Measurements from ENCODE around the gene C19orf33. TPM values are rescaled to one million over a fixed set of nuclear protein-coding genes. Genes with fewer than 3 reads are reported as not detected.

C19orf33 gene
- total RNA-seq, 4 donors from 2014 or later: 16.2 to 26.3 (median 17.2) TPM; not detected in 1

GRCh38 chr19:38285567-38285966 lies 18.5 kb upstream of the C19orf33 start:
- intact Hi-C loops (cut with DNase I): no loop called here
- TF ChIP-seq POLR2A (IDR thresholded peaks at IDR 0.05): no peak
- TF ChIP-seq, protein P1, sequence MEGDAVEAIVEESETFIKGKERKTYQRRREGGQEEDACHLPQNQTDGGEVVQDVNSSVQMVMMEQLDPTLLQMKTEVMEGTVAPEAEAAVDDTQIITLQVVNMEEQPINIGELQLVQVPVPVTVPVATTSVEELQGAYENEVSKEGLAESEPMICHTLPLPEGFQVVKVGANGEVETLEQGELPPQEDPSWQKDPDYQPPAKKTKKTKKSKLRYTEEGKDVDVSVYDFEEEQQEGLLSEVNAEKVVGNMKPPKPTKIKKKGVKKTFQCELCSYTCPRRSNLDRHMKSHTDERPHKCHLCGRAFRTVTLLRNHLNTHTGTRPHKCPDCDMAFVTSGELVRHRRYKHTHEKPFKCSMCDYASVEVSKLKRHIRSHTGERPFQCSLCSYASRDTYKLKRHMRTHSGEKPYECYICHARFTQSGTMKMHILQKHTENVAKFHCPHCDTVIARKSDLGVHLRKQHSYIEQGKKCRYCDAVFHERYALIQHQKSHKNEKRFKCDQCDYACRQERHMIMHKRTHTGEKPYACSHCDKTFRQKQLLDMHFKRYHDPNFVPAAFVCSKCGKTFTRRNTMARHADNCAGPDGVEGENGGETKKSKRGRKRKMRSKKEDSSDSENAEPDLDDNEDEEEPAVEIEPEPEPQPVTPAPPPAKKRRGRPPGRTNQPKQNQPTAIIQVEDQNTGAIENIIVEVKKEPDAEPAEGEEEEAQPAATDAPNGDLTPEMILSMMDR (IDR thresholded peaks at IDR 0.05): no peak
- WGBS, 2 donors: 86 to 89% methylated on average over 5 of the region's 5 CpGs
- H3K27me3 ChIP-seq: no peaks in the 10 kb centered on the region
- H3K9me3 ChIP-seq: no peaks in the 10 kb centered on the region
- H3K27ac ChIP-seq: no peak overlapping the region
- H3K36me3 ChIP-seq: peaks cover 15 to 17% of the 10 kb centered on the region in 2 donors
- peaks cover 20 to 46% of the 10 kb centered on the region in 2 donors for H3K4me1 ChIP-seq
- DNase-seq: no peak
- H3K4me3 ChIP-seq (replicated peaks in 1 of 3): no peak overlapping the region

GRCh38 chr19:38287604-38288003 lies 16.4 kb upstream of the C19orf33 start:
- Histone ChIP-seq H3K9me3 (no peaks in the 10 kb centered on the region), H3K27me3 (no peaks in the 10 kb centered on the region), H3K36me3 (peaks cover 19 to 20% of the 10 kb centered on the region in 2 donors), H3K4me1 (peaks cover 20 to 40% of the 10 kb centered on the region in 2 donors), H3K27ac (no peak overlapping the region), H3K4me3 (replicated peaks in 1 of 3) (no peak overlapping the region)
- intact Hi-C loops (cut with DNase I): no loop called here
- TF ChIP-seq, protein P1 (IDR thresholded peaks at IDR 0.05): no peak
- TF ChIP-seq POLR2A (IDR thresholded peaks at IDR 0.05): no peak
- 75 to 76% methylated on average over 9 of the region's 9 CpGs for WGBS, 2 donors
- no peak for DNase-seq

GRCh38 chr19:38288123-38288855 lies 15.8 kb upstream of the C19orf33 start:
- Histone ChIP-seq H3K27me3 (no peaks in the 10 kb centered on the region), H3K36me3 (peaks cover 26 to 27% of the 10 kb centered on the region in 2 donors), H3K27ac (no peak overlapping the region), H3K9me3 (no peaks in the 10 kb centered on the region), H3K4me1 (peaks cover 20 to 34% of the 10 kb centered on the region in 2 donors), H3K4me3 (replicated peaks in 1 of 3) (no peak overlapping the region)
- no peak for DNase-seq
- TF ChIP-seq, protein P1 (IDR thresholded peaks at IDR 0.05): no peak
- no peak for TF ChIP-seq POLR2A (IDR thresholded peaks at IDR 0.05)
- 78 to 94% methylated on average over 11 to 15 of the region's 16 CpGs for WGBS, 2 donors
- intact Hi-C loops (cut with DNase I): no loop called here

- intact Hi-C loops (cut with DNase I): no loop called here
- Histone ChIP-seq H3K36me3 (peaks cover 28% of the 10 kb centered on the region in 2 donors), H3K4me1 (peaks cover 15 to 25% of the 10 kb centered on the region in 2 donors), H3K27me3 (no peaks in the 10 kb centered on the region), H3K27ac (peak overlapping the region; percentile 69 to 84 (median 80)), H3K4me3 (replicated peaks in 1 of 3) (no peak overlapping the region), H3K9me3 (no peaks in the 10 kb centered on the region)
- 82 to 87% methylated on average over 13 to 14 of the region's 15 CpGs for WGBS, 2 donors
- DNase-seq: no peak
- TF ChIP-seq, protein P1 (IDR thresholded peaks at IDR 0.05): no peak
- TF ChIP-seq POLR2A (IDR thresholded peaks at IDR 0.05): no peak
These were observed 14.1 kb upstream of the C19orf33 start for GRCh38 chr19:38289955-38290354.

- H3K9me3 ChIP-seq: no peaks in the 10 kb centered on the region
- H3K27me3 ChIP-seq: no peaks in the 10 kb centered on the region
- 33 to 49% methylated on average over 8 to 10 of the region's 13 CpGs for WGBS, 2 donors
- H3K27ac ChIP-seq: peak overlapping the region; percentile 69 to 84 (median 80)
- peak in 1 of 2 donors; percentile 52 for TF ChIP-seq POLR2A (IDR thresholded peaks at IDR 0.05)
- TF ChIP-seq, protein P1 (IDR thresholded peaks at IDR 0.05): no peak
- H3K4me1 ChIP-seq: peaks cover 15 to 22% of the 10 kb centered on the region in 2 donors
- H3K4me3 ChIP-seq (replicated peaks in 1 of 3): no peak overlapping the region
- intact Hi-C loops (cut with DNase I): no loop called here
- H3K36me3 ChIP-seq: peaks cover 28% of the 10 kb centered on the region in 2 donors
- peak; percentile 97 for DNase-seq
These were observed 13.4 kb upstream of the C19orf33 start for GRCh38 chr19:38290631-38291147.

Measured in thyroid gland (tissue), 4 donors.